H1 (cell line): ENCODE results near the gene TOP2B. TPM values are rescaled to one million over a fixed set of nuclear protein-coding genes. Genes with fewer than 3 reads are reported as not detected.

ENCODE experiments used
- CTCF ChIA-PET: fragments of 300-600 bp; sonication (Branson Sonifier 250); formaldehyde crosslinking; loops from one replicate; lab custom pipeline; 2021; ENCODE audit not compliant: partially characterized antibody; lab: Charles Lee
- POLR2A ChIA-PET: fragments of 300-600 bp; sonication (Branson Sonifier 250); formaldehyde crosslinking; loops from one replicate; lab custom pipeline; 2021; ENCODE audit warnings: inconsistent platforms; ENCODE audit not compliant: partially characterized antibody; lab: Charles Lee
- DNase-seq, 2 experiments: peaks; one replicate each; pipeline versions ENCODE4 v3.0.0 to v3.0.0-alpha.2; 2010 to 2022; ENCODE audit warnings: low spot score in 2 of 2, low read depth in 1 of 2, mixed read lengths in 1 of 2
- FAIRE-seq: peaks from 2 replicates; lab custom pipeline; 2011; peaks lifted over from hg19 to GRCh38; lab: Jason Lieb, UNC
- H2AFZ ChIP-seq: 2 replicates; pipeline ENCODE4 v1.8.1; 2012; ENCODE audit warnings: low read length, inconsistent platforms
- H2AK5ac ChIP-seq: 2 replicates; pipeline ENCODE4 v1.6.1; 2013; ENCODE audit warnings: low read depth, low read length
- H2BK120ac ChIP-seq: replicated peaks from 2 replicates; pipeline ENCODE3; 2013; ENCODE audit warnings: low read depth, low read length, inconsistent platforms
- H2BK12ac ChIP-seq: 2 replicates; pipeline ENCODE4 v1.6.1; 2013; ENCODE audit warnings: low read depth, low read length
- H2BK15ac ChIP-seq: 2 replicates; pipeline ENCODE4 v1.6.1; 2013; ENCODE audit warnings: low read length
- H2BK20ac ChIP-seq: 2 replicates; pipeline ENCODE4 v1.6.1; 2013; ENCODE audit warnings: low read length
- H2BK5ac ChIP-seq: 2 replicates; pipeline ENCODE4 v1.6.1; 2013; ENCODE audit warnings: low read depth, low read length
- H3K14ac ChIP-seq: 2 replicates; pipeline ENCODE4 v1.6.1; 2013; ENCODE audit warnings: inconsistent platforms; ENCODE audit not compliant: insufficient read length
- H3K18ac ChIP-seq: 2 replicates; pipeline ENCODE4 v1.6.1; 2013; ENCODE audit warnings: low read length; ENCODE audit errors: extremely low read depth
- H3K23ac ChIP-seq: 2 replicates; pipeline ENCODE4 v1.6.1; 2013; ENCODE audit warnings: inconsistent platforms; ENCODE audit not compliant: insufficient read length
- H3K23me2 ChIP-seq: 2 replicates; pipeline ENCODE4 v1.6.1; 2013; ENCODE audit warnings: low read depth, low read length
- H3K27ac ChIP-seq: 2 replicates; pipeline ENCODE4 v1.6.1; 2011; ENCODE audit warnings: low read depth, low read length, inconsistent platforms
- H3K27me3 ChIP-seq, 4 experiments: replicated peaks in 1 of 4; 1 replicate in 1 of 4; 2 replicates in 3 of 4; pipeline versions ENCODE4 v1.6.1 to v1.8.1; 2011 to 2013; ENCODE audit warnings: low read length in 3 of 4, mild to moderate bottlenecking in 3 of 4, inconsistent platforms in 2 of 4, mixed read lengths in 2 of 4, moderate library complexity in 1 of 4; ENCODE audit not compliant: control insufficient read depth in 3 of 4, insufficient read depth in 3 of 4; ENCODE audit errors: extremely low read depth in 1 of 4
- H3K36me3 ChIP-seq, 4 experiments: 2 replicates each; pipeline versions ENCODE4 v1.6.1 to v1.8.1; 2011 to 2013; ENCODE audit warnings: mild to moderate bottlenecking in 4 of 4, low read length in 3 of 4, moderate library complexity in 2 of 4, control low read depth in 1 of 4, inconsistent platforms in 1 of 4; ENCODE audit not compliant: insufficient read depth in 4 of 4, control insufficient read depth in 2 of 4
- H3K4ac ChIP-seq: replicated peaks from 2 replicates; pipeline ENCODE3; 2013; ENCODE audit warnings: low read length, low read depth, mixed read lengths, inconsistent platforms; ENCODE audit not compliant: insufficient read length
- H3K4me1 ChIP-seq, 4 experiments: replicated peaks in 1 of 4; 1 replicate in 1 of 4; 2 replicates in 3 of 4; pipeline versions ENCODE4 v1.6.1 to v1.8.1; 2011 to 2013; ENCODE audit warnings: low read length in 3 of 4, inconsistent platforms in 2 of 4, mixed read lengths in 1 of 4; ENCODE audit not compliant: insufficient read depth in 4 of 4, control insufficient read depth in 3 of 4
- H3K4me2 ChIP-seq, 2 experiments: 2 replicates each; pipeline versions ENCODE4 v1.6.1 to v1.8.1; 2011 to 2013; ENCODE audit warnings: low read depth in 2 of 2, low read length in 2 of 2, control low read depth in 1 of 2, inconsistent platforms in 1 of 2, mild to moderate bottlenecking in 1 of 2; ENCODE audit not compliant: insufficient read depth in 1 of 2
- H3K4me3 ChIP-seq, 4 experiments: fragments of 200-600, 300-600 bp in 1 of 4; sonication (generic), shearing (Covaris generic), sonication (Bioruptor Twin) in 1 of 4; 2 replicates each; pipeline versions ENCODE4 v1.5.1 to v1.8.1; 2011 to 2016; ENCODE audit warnings: low read length in 4 of 4, low read depth in 3 of 4, control low read depth in 2 of 4, inconsistent platforms in 2 of 4, mild to moderate bottlenecking in 2 of 4, mixed read lengths in 1 of 4, moderate library complexity in 1 of 4; ENCODE audit not compliant: insufficient read depth in 2 of 4; ENCODE audit errors: extremely low read depth in 1 of 4
- H3K56ac ChIP-seq: replicated peaks from 2 replicates; pipeline ENCODE3; 2013; ENCODE audit warnings: low read depth, mild to moderate bottlenecking, mixed read lengths, low read length, inconsistent platforms; ENCODE audit not compliant: insufficient read length
- H3K79me1 ChIP-seq: 2 replicates; pipeline ENCODE4 v1.6.1; 2013; ENCODE audit warnings: low read depth, low read length, control low read depth
- H3K79me2 ChIP-seq, 2 experiments: 2 replicates each; pipeline versions ENCODE4 v1.6.1 to v1.8.1; 2012 to 2013; ENCODE audit warnings: low read length in 2 of 2, mild to moderate bottlenecking in 2 of 2, inconsistent platforms in 1 of 2; ENCODE audit not compliant: insufficient read depth in 2 of 2, control insufficient read depth in 1 of 2
- H3K9ac ChIP-seq, 4 experiments: replicated peaks in 1 of 4; 1 replicate in 1 of 4; 2 replicates in 3 of 4; pipeline versions ENCODE4 v1.6.1 to v1.8.1; 2011 to 2013; ENCODE audit warnings: low read depth in 3 of 4, low read length in 3 of 4, control low read depth in 2 of 4, mild to moderate bottlenecking in 2 of 4, moderate library complexity in 2 of 4, inconsistent platforms in 1 of 4; ENCODE audit errors: extremely low read depth in 1 of 4
- H3K9me3 ChIP-seq, 2 experiments: 2 replicates each; pipeline versions ENCODE4 v1.6.1 to v1.8.1; 2012 to 2013; ENCODE audit warnings: mild to moderate bottlenecking in 2 of 2, moderate library complexity in 2 of 2, control low read depth in 1 of 2, inconsistent platforms in 1 of 2, low read depth in 1 of 2, low read length in 1 of 2, mixed read lengths in 1 of 2; ENCODE audit not compliant: insufficient read depth in 2 of 2
- H4K20me1 ChIP-seq, 2 experiments: replicated peaks in 1 of 2; 2 replicates each; pipeline versions ENCODE3 to v1.8.1; 2011 to 2013; ENCODE audit warnings: inconsistent platforms in 2 of 2, low read length in 2 of 2, mild to moderate bottlenecking in 1 of 2; ENCODE audit not compliant: insufficient read depth in 2 of 2, control insufficient read depth in 1 of 2
- H4K5ac ChIP-seq: 2 replicates; pipeline ENCODE4 v1.6.1; 2013; ENCODE audit warnings: low read length, low read depth, mixed read lengths, inconsistent platforms; ENCODE audit not compliant: insufficient read length
- H4K8ac ChIP-seq: 2 replicates; pipeline ENCODE4 v1.8.0; 2013; ENCODE audit warnings: mild to moderate bottlenecking, moderate library complexity, low read length, inconsistent platforms; ENCODE audit not compliant: insufficient read depth; ENCODE audit errors: extremely low read depth
- H4K91ac ChIP-seq: replicated peaks from 2 replicates; pipeline ENCODE3; 2013; ENCODE audit warnings: low read length, mixed read lengths, inconsistent platforms; ENCODE audit not compliant: insufficient read length
- BACH1 ChIP-seq: IDR thresholded peaks from 2 replicates; pipeline ENCODE4 v1.6.1; 2012; ENCODE audit warnings: low read length, improper control_type of control experiment
- CBX5 ChIP-seq: fragments of 300-800, 300-1000 bp; sonication (generic); IDR thresholded peaks from 2 replicates; pipeline ENCODE4 v1.7.1; 2016; ENCODE audit warnings: antibody characterized with exemption, low read length, low read depth
- CBX8 ChIP-seq: fragments of 300-800, 300-1000 bp; sonication (generic); IDR thresholded peaks from 2 replicates; pipeline ENCODE4 v1.7.1; 2016; ENCODE audit warnings: low read depth, low read length, borderline replicate concordance
- CREB1 ChIP-seq: IDR thresholded peaks from 2 replicates; pipeline ENCODE4 v1.6.1; 2012; ENCODE audit warnings: inconsistent platforms
- NANOG ChIP-seq: IDR thresholded peaks from 2 replicates; pipeline ENCODE4 v1.6.1; 2011; ENCODE audit warnings: low read length, low read depth, mild to moderate bottlenecking, inconsistent platforms; ENCODE audit not compliant: insufficient read depth, poor library complexity, severe bottlenecking
- NRF1 ChIP-seq: IDR thresholded peaks from 2 replicates; pipeline ENCODE4 v1.6.1; 2011; ENCODE audit warnings: mild to moderate bottlenecking, low read depth, low read length, improper control_type of control experiment
- POU5F1 ChIP-seq: IDR thresholded peaks from 2 replicates; pipeline ENCODE4 v1.6.1; 2011; ENCODE audit warnings: low read depth, mild to moderate bottlenecking, low read length, moderate library complexity
- TCF12 ChIP-seq: IDR thresholded peaks from 2 replicates; pipeline ENCODE4 v1.6.1; 2011; ENCODE audit warnings: low read depth, mild to moderate bottlenecking, low read length
- TEAD4 ChIP-seq: IDR thresholded peaks from 2 replicates; pipeline ENCODE4 v1.6.1; 2012; ENCODE audit warnings: low read depth, low read length, inconsistent platforms, mixed read lengths
- YY1 ChIP-seq: IDR thresholded peaks from 2 replicates; pipeline ENCODE4 v1.6.1; 2011; ENCODE audit warnings: low read depth, mild to moderate bottlenecking, low read length
- WGBS, 2 experiments: shearing (Covaris generic) in 1 of 2; methylation state at CpG; one replicate each; pipeline versions ENCODE4 v1.1.6 to v1.1.7; 2013 to 2015; ENCODE audit warnings: low lambda C conversion rate in 2 of 2, mixed read lengths in 2 of 2, inconsistent platforms in 1 of 2, low coverage in 1 of 2, missing lambda C conversion rate in 1 of 2; ENCODE audit not compliant: insufficient replicate concordance in 2 of 2, insufficient coverage in 1 of 2, insufficient read length in 1 of 2; ENCODE audit errors: extremely low coverage in 1 of 2, missing lambda C conversion rate in 1 of 2; 5-methylcytosine and 5-hydroxymethylcytosine counted together
- polyA plus RNA-seq, 7 experiments: library from polyadenylated mRNA; depleted of rRNA in 3 of 7; stranded (reverse) in 5 of 7; unstranded in 2 of 7; fragments of >200 nt in 5 of 7; fragments of 200-250 nt in 2 of 7; gene quantifications; 1 replicate in 5 of 7; 2 replicates in 1 of 7; 4 replicates in 1 of 7; pipeline versions ENCODE4 v1.2.1 to v1.2.3, GENCODE V29; 2011 to 2013; ENCODE audit warnings: missing spikeins in 2 of 7, mixed read lengths in 2 of 7
- total RNA-seq: library from RNA; stranded (reverse); fragmentation: NEBNext Ultra II Directional; extraction: Animal tissue kit (Norgen Biotek cat#: 25700); gene quantifications from 2 replicates; pipeline ENCODE4 v1.2.1, GENCODE V29; 2021
- TF ChIP-seq, protein P1 (sequence below): IDR thresholded peaks from 2 replicates; pipeline ENCODE4 v1.6.1; 2012; ENCODE audit warnings: low read length, inconsistent platforms
- TF ChIP-seq, protein P2 (sequence below): IDR thresholded peaks from 2 replicates; pipeline ENCODE4 v1.6.1; 2011; ENCODE audit warnings: low read depth, mild to moderate bottlenecking, low read length; ENCODE audit not compliant: insufficient read depth

Gene TOP2B
- total and polyA plus RNA-seq, 2 of the 8 experiments (the other 6 are each of a cell fraction or from before 2014, with no cell fraction given), result 34.9 to 206 TPM

DNA sequence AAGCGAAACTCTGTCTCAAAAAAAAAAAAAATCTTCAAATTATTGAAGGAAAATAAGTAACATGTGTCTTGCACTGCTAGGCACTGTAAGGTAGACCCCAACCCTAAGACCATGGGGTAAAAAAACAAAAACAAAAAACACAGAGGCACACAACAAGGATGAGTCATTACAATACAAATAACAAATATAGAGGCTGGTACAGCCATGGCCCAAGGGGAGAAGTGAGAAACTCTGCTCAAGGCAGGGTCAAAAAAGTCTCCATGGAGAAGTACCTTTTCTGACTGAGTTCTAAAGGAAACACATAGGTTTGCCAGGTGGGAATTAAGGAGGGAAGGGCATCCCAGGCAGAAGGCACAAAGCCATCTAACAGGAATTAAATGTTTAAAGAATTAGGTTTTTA lies 54.5 kb downstream of the TOP2B start:
- Histone ChIP-seq H4K8ac (no peak overlapping the region), H3K36me3 (peaks cover 14 to 84% (median 37%) of the 10 kb centered on the region in 4 experiments), H3K4me3 (no peak overlapping the region), H2BK12ac (no peak overlapping the region), H4K20me1 (no peaks in the 10 kb centered on the region), H2AK5ac (no peak overlapping the region), H2BK120ac (no peak overlapping the region), H3K18ac (no peak overlapping the region), H3K14ac (no peak overlapping the region), H3K4ac (no peak overlapping the region), H2BK20ac (no peak overlapping the region), H3K56ac (no peak overlapping the region), H4K5ac (no peak overlapping the region), H3K27ac (no peak overlapping the region), H3K79me2 (no peaks in the 10 kb centered on the region), H3K4me1 (no peaks in the 10 kb centered on the region), H2BK5ac (no peak overlapping the region), H3K23me2 (no peaks in the 10 kb centered on the region), H2BK15ac (no peak overlapping the region), H3K27me3 (no peaks in the 10 kb centered on the region), H3K23ac (no peak overlapping the region), H2AFZ (no peak overlapping the region), H3K4me2 (no peak overlapping the region), H3K9ac (no peak overlapping the region), H3K79me1 (no peaks in the 10 kb centered on the region), H4K91ac (no peak overlapping the region), H3K9me3 (no peaks in the 10 kb centered on the region)
- DNase-seq (no peak), FAIRE-seq (no peak)
- WGBS, 2 experiments, result 100% methylated on average over 1 of the region's 1 CpG; no CpG with 5 or more reads in 1 of the 2 experiments
- POLR2A ChIA-PET, result no interaction called here
- CTCF ChIA-PET, result interaction anchor here (0.7 kb wide), 1 partner anchor 20 kb away, joined by 3 read pairs; no protein-coding TSS in a partner anchor
- no peak for TF ChIP-seq BACH1
- no peak for TF ChIP-seq NRF1
- TF ChIP-seq, protein P1, sequence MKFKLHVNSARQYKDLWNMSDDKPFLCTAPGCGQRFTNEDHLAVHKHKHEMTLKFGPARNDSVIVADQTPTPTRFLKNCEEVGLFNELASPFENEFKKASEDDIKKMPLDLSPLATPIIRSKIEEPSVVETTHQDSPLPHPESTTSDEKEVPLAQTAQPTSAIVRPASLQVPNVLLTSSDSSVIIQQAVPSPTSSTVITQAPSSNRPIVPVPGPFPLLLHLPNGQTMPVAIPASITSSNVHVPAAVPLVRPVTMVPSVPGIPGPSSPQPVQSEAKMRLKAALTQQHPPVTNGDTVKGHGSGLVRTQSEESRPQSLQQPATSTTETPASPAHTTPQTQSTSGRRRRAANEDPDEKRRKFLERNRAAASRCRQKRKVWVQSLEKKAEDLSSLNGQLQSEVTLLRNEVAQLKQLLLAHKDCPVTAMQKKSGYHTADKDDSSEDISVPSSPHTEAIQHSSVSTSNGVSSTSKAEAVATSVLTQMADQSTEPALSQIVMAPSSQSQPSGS, result no peak
- TF ChIP-seq NANOG, result no peak
- no peak for TF ChIP-seq POU5F1
- TF ChIP-seq CBX5, result no peak
- TF ChIP-seq CBX8, result no peak
- TF ChIP-seq YY1, result no peak
- TF ChIP-seq CREB1, result no peak
- TF ChIP-seq, protein P2, sequence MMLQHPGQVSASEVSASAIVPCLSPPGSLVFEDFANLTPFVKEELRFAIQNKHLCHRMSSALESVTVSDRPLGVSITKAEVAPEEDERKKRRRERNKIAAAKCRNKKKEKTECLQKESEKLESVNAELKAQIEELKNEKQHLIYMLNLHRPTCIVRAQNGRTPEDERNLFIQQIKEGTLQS, result no peak
- TF ChIP-seq TCF12, result no peak
- TF ChIP-seq TEAD4, result no peak
